ENCODE results near the gene CDK5R2. TPM values are rescaled to one million over a fixed set of nuclear protein-coding genes. Genes with fewer than 3 reads are reported as not detected.

Gene CDK5R2
- total RNA-seq, 1 experiment from 2014 or later = 1.3 TPM

GRCh38 chr2:219009294-219009693 lies 49.8 kb downstream of the CDK5R2 start:
- no peaks in the 10 kb centered on the region for H3K36me3 ChIP-seq (ENCODE audit: control insufficient read depth, insufficient read depth, low read length)
- no peak overlapping the region for H3K27ac ChIP-seq (ENCODE audit: low read length)
- no peak for DNase-seq (ENCODE audit: low read depth, low spot score)
- H3K4me1 ChIP-seq (ENCODE audit: control insufficient read depth, insufficient read depth, low read length) = no peaks in the 10 kb centered on the region
- CTCF ChIA-PET = interaction anchor here (0.7 to 2.0 kb wide), 2 partner anchors 20 to 155 kb away, joined by 3 to 12 read pairs; no protein-coding TSS in a partner anchor
- H3K27me3 ChIP-seq (ENCODE audit: control insufficient read depth, insufficient read depth, low read length) = no peaks in the 10 kb centered on the region
- BruUV-seq (replicated peaks) = no TSS peak
- POLR2A ChIA-PET = no interaction called here
- intact Hi-C loops (cut with micrococcal nuclease; ENCODE audit: unreplicated experiment) (no loop called here), in situ Hi-C loops (cut with HindIII; ENCODE audit: low pct_unique_long_range_greater_than_20kb, low sequenced_read_pairs) (no loop called here)
- no peak for ATAC-seq
- no peaks in the 10 kb centered on the region for H3K9me3 ChIP-seq (ENCODE audit: control insufficient read depth, insufficient read depth, low read depth, low read length)
- no peak overlapping the region for H3K4me3 ChIP-seq (ENCODE audit: low read depth in 2 of 2, low read length in 2 of 2)
- no peak for TF ChIP-seq POLR2AphosphoS5 (IDR thresholded peaks at IDR 0.05; ENCODE audit: low read depth, low read length)
- no peak for TF ChIP-seq SIN3A (IDR thresholded peaks at IDR 0.05; ENCODE audit: borderline replicate concordance, insufficient read depth, low read depth, low read length)
- no peak for TF ChIP-seq CTCF (IDR thresholded peaks at IDR 0.05)
- TF ChIP-seq REST (IDR thresholded peaks at IDR 0.05; ENCODE audit: insufficient read depth in 1 of 2, low read depth in 2 of 2, low read length in 1 of 2) = no peak
- TF ChIP-seq TCF7L2 (IDR thresholded peaks at IDR 0.05; ENCODE audit: low read depth, low read length) = no peak

- Histone ChIP-seq H3K4me1 (ENCODE audit: control insufficient read depth, insufficient read depth, low read length) (no peaks in the 10 kb centered on the region), H3K36me3 (ENCODE audit: control insufficient read depth, insufficient read depth, low read length) (no peaks in the 10 kb centered on the region), H3K27ac (ENCODE audit: low read length) (no peak overlapping the region), H3K4me3 (ENCODE audit: low read depth in 2 of 2, low read length in 2 of 2) (no peak overlapping the region), H3K9me3 (ENCODE audit: control insufficient read depth, insufficient read depth, low read depth, low read length) (no peaks in the 10 kb centered on the region), H3K27me3 (ENCODE audit: control insufficient read depth, insufficient read depth, low read length) (no peaks in the 10 kb centered on the region)
- ATAC-seq (peak; percentile 93), DNase-seq (ENCODE audit: low read depth, low spot score) (no peak)
- CTCF ChIA-PET = interaction anchor here (0.6 to 2.0 kb wide), 10 partner anchors 15 to 145 kb away, joined by 3 to 12 read pairs (median 5); no protein-coding TSS in a partner anchor
- TF ChIP-seq POLR2AphosphoS5 (IDR thresholded peaks at IDR 0.05; ENCODE audit: low read depth, low read length) = no peak
- TF ChIP-seq CTCF (IDR thresholded peaks at IDR 0.05) = peak; percentile 84
- TF ChIP-seq REST (IDR thresholded peaks at IDR 0.05; ENCODE audit: insufficient read depth in 1 of 2, low read depth in 2 of 2, low read length in 1 of 2) = no peak
- no peak for TF ChIP-seq TCF7L2 (IDR thresholded peaks at IDR 0.05; ENCODE audit: low read depth, low read length)
- TF ChIP-seq SIN3A (IDR thresholded peaks at IDR 0.05; ENCODE audit: borderline replicate concordance, insufficient read depth, low read depth, low read length) = no peak
- BruUV-seq (replicated peaks) = no TSS peak
- intact Hi-C loops (cut with micrococcal nuclease; ENCODE audit: unreplicated experiment) = no loop called here
- POLR2A ChIA-PET = interaction anchor here (0.6 to 0.7 kb wide), 2 partner anchors 107 to 478 kb away, joined by 3 to 6 read pairs; no protein-coding TSS in a partner anchor
- in situ Hi-C loops (cut with HindIII; ENCODE audit: low pct_unique_long_range_greater_than_20kb, low sequenced_read_pairs) = no loop called here
Observed at GRCh38 chr2:219010162-219010756, 50.8 kb downstream of the CDK5R2 start.

All from Panc1 (cell line).